Astrocyte (in vitro differentiated cells and primary cell): Measurements from ENCODE around the gene PPIF. TPM values are rescaled to one million over a fixed set of nuclear protein-coding genes. Genes with fewer than 3 reads are reported as not detected.
A peak's percentile ranks its signal among the peaks of the same experiment; 100 is the strongest.

Experiments used
- DNase-seq: peaks from one replicate; pipeline ENCODE4 v3.0.0-alpha.2; 2010; ENCODE audit warnings: low read depth
- FAIRE-seq: peaks from 2 replicates; lab custom pipeline; 2011; peaks lifted over from hg19 to GRCh38; lab: Jason Lieb, UNC
- H2AFZ ChIP-seq: 2 replicates; pipeline ENCODE4 v1.6.0; 2012; ENCODE audit warnings: low read depth, low read length, inconsistent platforms
- H3K27ac ChIP-seq: 2 replicates; pipeline ENCODE4 v1.5.1; 2011; ENCODE audit warnings: low read depth, low read length, inconsistent platforms
- H3K27me3 ChIP-seq: 2 replicates; pipeline ENCODE4 v1.6.0; 2011; ENCODE audit warnings: low read length, inconsistent platforms; ENCODE audit not compliant: insufficient read depth
- H3K36me3 ChIP-seq: 2 replicates; pipeline ENCODE4 v1.5.1; 2011; ENCODE audit warnings: low read length, inconsistent platforms; ENCODE audit not compliant: insufficient read depth
- H3K4me1 ChIP-seq: 2 replicates; pipeline ENCODE4 v1.5.1; 2011; ENCODE audit warnings: low read length, inconsistent platforms; ENCODE audit not compliant: insufficient read depth
- H3K4me2 ChIP-seq: 2 replicates; pipeline ENCODE4 v1.6.0; 2012; ENCODE audit warnings: low read length, inconsistent platforms
- H3K4me3 ChIP-seq: 2 replicates; pipeline ENCODE4 v1.5.1; 2011; ENCODE audit warnings: low read depth, mild to moderate bottlenecking, low read length, inconsistent platforms; ENCODE audit not compliant: insufficient read depth
- H3K79me2 ChIP-seq: 2 replicates; pipeline ENCODE4 v1.6.0; 2012; ENCODE audit warnings: mild to moderate bottlenecking, low read length, inconsistent platforms; ENCODE audit not compliant: insufficient read depth
- H3K9ac ChIP-seq: 2 replicates; pipeline ENCODE4 v1.6.0; 2012; ENCODE audit warnings: mild to moderate bottlenecking, low read length, inconsistent platforms
- H3K9me3 ChIP-seq: 2 replicates; pipeline ENCODE4 v1.5.1; 2012; ENCODE audit warnings: low read depth, mild to moderate bottlenecking, low read length, inconsistent platforms; ENCODE audit not compliant: insufficient read depth
- H4K20me1 ChIP-seq: 2 replicates; pipeline ENCODE4 v1.6.0; 2012; ENCODE audit warnings: low read length, inconsistent platforms; ENCODE audit not compliant: insufficient read depth
- H3K27ac Mint-ChIP-seq: one replicate; pipeline ENCODE4 v1.8.0; 2021; ENCODE audit warnings: mild to moderate bottlenecking, mixed read lengths; ENCODE audit not compliant: unreplicated experiment
- H3K27me3 Mint-ChIP-seq: one replicate; pipeline ENCODE4 v1.8.0; 2021; ENCODE audit warnings: low read depth, mixed read lengths; ENCODE audit not compliant: unreplicated experiment
- H3K36me3 Mint-ChIP-seq: one replicate; pipeline ENCODE4 v1.8.0; 2021; ENCODE audit warnings: low read depth, mixed read lengths; ENCODE audit not compliant: unreplicated experiment
- H3K4me1 Mint-ChIP-seq: one replicate; pipeline ENCODE4 v1.8.0; 2021; ENCODE audit warnings: low read depth, mixed read lengths; ENCODE audit not compliant: unreplicated experiment
- H3K4me3 Mint-ChIP-seq: one replicate; pipeline ENCODE4 v1.8.0; 2021; ENCODE audit warnings: mild to moderate bottlenecking, moderate library complexity, mixed read lengths; ENCODE audit not compliant: unreplicated experiment
- H3K9me3 Mint-ChIP-seq: one replicate; pipeline ENCODE4 v1.8.0; 2021; ENCODE audit warnings: mild to moderate bottlenecking, mixed read lengths; ENCODE audit not compliant: unreplicated experiment
- EZH2 ChIP-seq: IDR thresholded peaks from 2 replicates; pipeline ENCODE4 v1.6.1; 2012; ENCODE audit warnings: mild to moderate bottlenecking, low read length, inconsistent platforms; ENCODE audit not compliant: insufficient read depth
- total RNA-seq: library from RNA; stranded (reverse); gene quantifications from 2 replicates; pipeline ENCODE4 v1.2.1, GENCODE V29; 2021
- TF ChIP-seq, protein P1 (sequence below): IDR thresholded peaks from 2 replicates; pipeline ENCODE4 v1.5.1; 2011; ENCODE audit warnings: low read depth, mild to moderate bottlenecking, inconsistent platforms, low read length, moderate library complexity; ENCODE audit not compliant: insufficient read depth

PPIF gene
- total RNA-seq, 1 donor from 2014 or later = 31.7 TPM

DNA sequence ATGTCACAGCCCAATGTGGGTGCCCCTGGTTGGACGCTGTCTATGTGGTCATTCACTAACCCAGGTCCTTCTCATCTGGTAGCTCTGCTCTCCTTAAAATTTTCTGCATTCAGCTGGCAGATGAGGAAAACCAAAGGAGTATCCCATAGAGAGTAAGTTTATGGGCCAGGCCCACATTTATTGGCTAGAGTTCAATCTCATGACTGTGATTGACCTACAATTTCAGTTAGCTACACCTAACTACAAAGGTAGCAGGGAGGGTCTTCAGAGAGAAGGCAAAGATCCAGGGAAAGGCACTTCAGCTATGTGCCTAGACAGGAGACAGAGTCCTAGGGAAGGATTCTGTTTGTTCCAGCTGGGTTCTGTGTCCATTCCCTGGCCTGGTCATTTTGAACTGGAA lies 23.7 kb upstream of the PPIF start:
- H2AFZ ChIP-seq = no peak overlapping the region
- peak overlapping the region; percentile 19 for H3K4me2 ChIP-seq
- no peak overlapping the region for H3K9ac ChIP-seq
- TF ChIP-seq, protein P1, sequence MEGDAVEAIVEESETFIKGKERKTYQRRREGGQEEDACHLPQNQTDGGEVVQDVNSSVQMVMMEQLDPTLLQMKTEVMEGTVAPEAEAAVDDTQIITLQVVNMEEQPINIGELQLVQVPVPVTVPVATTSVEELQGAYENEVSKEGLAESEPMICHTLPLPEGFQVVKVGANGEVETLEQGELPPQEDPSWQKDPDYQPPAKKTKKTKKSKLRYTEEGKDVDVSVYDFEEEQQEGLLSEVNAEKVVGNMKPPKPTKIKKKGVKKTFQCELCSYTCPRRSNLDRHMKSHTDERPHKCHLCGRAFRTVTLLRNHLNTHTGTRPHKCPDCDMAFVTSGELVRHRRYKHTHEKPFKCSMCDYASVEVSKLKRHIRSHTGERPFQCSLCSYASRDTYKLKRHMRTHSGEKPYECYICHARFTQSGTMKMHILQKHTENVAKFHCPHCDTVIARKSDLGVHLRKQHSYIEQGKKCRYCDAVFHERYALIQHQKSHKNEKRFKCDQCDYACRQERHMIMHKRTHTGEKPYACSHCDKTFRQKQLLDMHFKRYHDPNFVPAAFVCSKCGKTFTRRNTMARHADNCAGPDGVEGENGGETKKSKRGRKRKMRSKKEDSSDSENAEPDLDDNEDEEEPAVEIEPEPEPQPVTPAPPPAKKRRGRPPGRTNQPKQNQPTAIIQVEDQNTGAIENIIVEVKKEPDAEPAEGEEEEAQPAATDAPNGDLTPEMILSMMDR = no peak
- no peak for TF ChIP-seq EZH2
- FAIRE-seq (no peak), DNase-seq (no peak)
- no peaks in the 10 kb centered on the region for H4K20me1 ChIP-seq
- H3K4me1 Mint-ChIP-seq = peaks cover 24% of the 10 kb centered on the region
- no peak overlapping the region for H3K4me3 Mint-ChIP-seq
- no peaks in the 10 kb centered on the region for H3K79me2 ChIP-seq
- peaks cover 7% of the 10 kb centered on the region for H3K9me3 Mint-ChIP-seq
- no peak overlapping the region for H3K27ac ChIP-seq
- H3K4me3 ChIP-seq = no peak overlapping the region
- no peaks in the 10 kb centered on the region for H3K9me3 ChIP-seq
- peaks cover 29% of the 10 kb centered on the region for H3K4me1 ChIP-seq
- H3K27me3 Mint-ChIP-seq = peaks cover 8% of the 10 kb centered on the region
- H3K27me3 ChIP-seq = no peaks in the 10 kb centered on the region
- H3K36me3 Mint-ChIP-seq = no peaks in the 10 kb centered on the region
- no peak overlapping the region for H3K27ac Mint-ChIP-seq
- no peaks in the 10 kb centered on the region for H3K36me3 ChIP-seq

DNA sequence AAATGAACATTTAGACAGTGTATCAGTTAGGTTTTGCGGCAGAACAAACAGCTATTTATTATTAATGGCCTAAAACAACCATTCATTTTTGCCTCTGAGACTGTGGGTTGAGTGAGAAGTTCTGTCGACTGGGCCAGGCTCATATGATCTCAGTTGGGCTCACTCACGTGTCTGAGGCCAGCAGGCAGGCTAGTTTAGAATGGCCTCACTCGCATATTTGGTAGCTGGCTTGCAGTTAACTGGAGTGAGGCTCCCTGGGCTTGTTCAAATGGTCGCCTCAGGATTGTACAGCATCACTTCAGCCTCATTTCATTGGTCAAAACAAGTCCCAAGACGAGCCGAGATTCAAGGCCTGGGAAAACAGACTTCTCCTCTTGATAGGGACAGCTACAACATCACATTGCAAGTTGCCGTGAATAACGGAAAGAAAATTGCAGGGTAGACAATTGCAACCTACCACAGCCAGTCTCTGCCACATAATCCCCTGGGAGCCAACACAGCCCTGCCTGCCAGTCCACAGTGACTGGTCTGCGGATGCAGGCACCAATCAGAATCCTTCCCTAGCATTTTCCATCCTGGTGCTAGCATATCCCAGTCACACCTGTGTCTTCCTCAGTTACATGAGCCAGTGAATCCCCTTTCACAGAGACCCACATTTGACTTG lies 23.1 kb upstream of the PPIF start:
- Histone ChIP-seq H3K27ac (no peak overlapping the region), H4K20me1 (no peaks in the 10 kb centered on the region), H3K9me3 (no peaks in the 10 kb centered on the region), H3K9ac (no peak overlapping the region), H2AFZ (no peak overlapping the region), H3K27me3 (no peaks in the 10 kb centered on the region), H3K79me2 (no peaks in the 10 kb centered on the region), H3K4me2 (no peak overlapping the region), H3K4me1 (peaks cover 31% of the 10 kb centered on the region), H3K36me3 (no peaks in the 10 kb centered on the region), H3K4me3 (no peak overlapping the region)
- no peak for FAIRE-seq
- H3K4me3 Mint-ChIP-seq = no peak overlapping the region
- H3K4me1 Mint-ChIP-seq = peaks cover 18% of the 10 kb centered on the region
- peaks cover 8% of the 10 kb centered on the region for H3K27me3 Mint-ChIP-seq
- no peaks in the 10 kb centered on the region for H3K36me3 Mint-ChIP-seq
- TF ChIP-seq, protein P1 = no peak
- no peak for TF ChIP-seq EZH2
- peaks cover 2% of the 10 kb centered on the region for H3K9me3 Mint-ChIP-seq
- no peak overlapping the region for H3K27ac Mint-ChIP-seq
- no peak for DNase-seq

DNA sequence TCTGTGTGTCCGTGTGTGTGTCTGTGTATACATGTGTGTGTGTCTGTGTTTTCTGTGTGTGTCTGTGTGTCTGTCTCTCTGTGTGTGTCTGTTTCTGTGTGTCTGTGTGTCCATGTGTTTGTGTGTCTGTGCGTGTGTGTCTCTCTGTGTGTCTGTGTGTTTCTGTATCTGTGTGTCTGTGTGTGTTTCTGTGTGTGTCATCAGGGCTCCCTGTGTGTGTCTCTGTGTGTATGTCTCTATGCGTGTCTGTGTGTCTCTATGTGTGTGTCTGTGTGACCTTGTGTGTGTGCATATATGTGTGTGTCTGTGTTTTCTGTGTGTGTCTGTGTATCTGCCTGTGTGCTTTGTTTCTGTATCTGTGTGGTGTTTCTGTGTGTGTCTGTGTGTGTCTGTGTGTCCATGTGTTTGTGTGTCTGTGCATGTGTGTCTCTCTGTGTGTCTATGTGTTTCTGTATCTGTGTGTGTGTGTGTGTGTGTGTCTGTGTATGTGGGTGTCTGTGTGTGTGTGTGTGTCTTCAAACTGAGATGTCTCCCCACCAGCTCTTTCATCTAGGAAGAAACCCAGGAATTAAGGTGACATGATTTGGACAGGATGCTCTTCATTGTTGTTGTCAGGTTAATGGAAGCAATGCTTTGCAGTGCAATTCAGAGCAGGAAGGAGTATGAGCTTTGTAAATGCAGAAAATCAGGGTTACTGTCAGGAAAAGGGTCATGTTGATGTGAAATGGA lies 20.7 kb upstream of the PPIF start:
- Histone ChIP-seq H3K36me3 (no peaks in the 10 kb centered on the region), H3K9me3 (no peaks in the 10 kb centered on the region), H3K4me1 (peaks cover 22% of the 10 kb centered on the region), H3K4me2 (no peak overlapping the region), H2AFZ (no peak overlapping the region), H3K27ac (no peak overlapping the region), H3K79me2 (no peaks in the 10 kb centered on the region), H3K9ac (no peak overlapping the region), H4K20me1 (no peaks in the 10 kb centered on the region), H3K27me3 (no peaks in the 10 kb centered on the region), H3K4me3 (no peak overlapping the region)
- H3K4me3 Mint-ChIP-seq = no peak overlapping the region
- H3K27me3 Mint-ChIP-seq = peaks cover 8% of the 10 kb centered on the region
- H3K36me3 Mint-ChIP-seq = no peaks in the 10 kb centered on the region
- no peak for TF ChIP-seq EZH2
- TF ChIP-seq, protein P1 = no peak
- peaks cover 5% of the 10 kb centered on the region for H3K9me3 Mint-ChIP-seq
- H3K4me1 Mint-ChIP-seq = peaks cover 13% of the 10 kb centered on the region
- H3K27ac Mint-ChIP-seq = no peak overlapping the region
- no peak for DNase-seq
- peak; percentile 56 for FAIRE-seq
